Hepatic stellate cell (primary cell): ENCODE results near the gene WASF3.

Experiments
- DNase-seq: peaks from one replicate; pipeline ENCODE4 v3.0.0; 2011; ENCODE audit warnings: low spot score

WASF3 gene

GRCh38 chr13:26557393-26558073 is at the start of gene WASF3:
Gene WASF3 (plus strand): TSS chr13:26557683. CDS start chr13:26642271, 84,588 bp downstream.
- DNase-seq, result peak; percentile 98

- DNase-seq, result peak; percentile 32
Observed at GRCh38 chr13:26508885-26509284, 48.6 kb upstream of the WASF3 start.

- no peak for DNase-seq
Observed at GRCh38 chr13:26509491-26509890, 48.0 kb upstream of the WASF3 start.

GRCh38 chr13:26513931-26514330 is 43.6 kb upstream of the WASF3 start:
- no peak for DNase-seq

- no peak for DNase-seq
Observed at GRCh38 chr13:26515721-26516120, 41.8 kb upstream of the WASF3 start.

GRCh38 chr13:26517936-26518335 is 39.5 kb upstream of the WASF3 start:
- no peak for DNase-seq

- no peak for DNase-seq
Observed at GRCh38 chr13:26518451-26518959, 39.0 kb upstream of the WASF3 start.

GRCh38 chr13:26522571-26522970 is 34.9 kb upstream of the WASF3 start:
- no peak for DNase-seq

- no peak for DNase-seq
Observed at GRCh38 chr13:26523007-26523406, 34.5 kb upstream of the WASF3 start.

- DNase-seq, result no peak
Observed at GRCh38 chr13:26525528-26525927, 32.0 kb upstream of the WASF3 start.

GRCh38 chr13:26526702-26527216 is 30.7 kb upstream of the WASF3 start:
- no peak for DNase-seq

- no peak for DNase-seq
Observed at GRCh38 chr13:26528527-26528926, 29.0 kb upstream of the WASF3 start.

- DNase-seq, result peak; percentile 52
Observed at GRCh38 chr13:26529441-26529840, 28.0 kb upstream of the WASF3 start.

- DNase-seq, result no peak
Observed at GRCh38 chr13:26531742-26532141, 25.7 kb upstream of the WASF3 start.

- DNase-seq, result no peak
Observed at GRCh38 chr13:26534036-26534726, 23.3 kb upstream of the WASF3 start.

GRCh38 chr13:26538363-26539317 is 18.8 kb upstream of the WASF3 start:
- no peak for DNase-seq

- no peak for DNase-seq
Observed at GRCh38 chr13:26539738-26540292, 17.7 kb upstream of the WASF3 start.

- DNase-seq, result no peak
Observed at GRCh38 chr13:26540334-26540733, 17.1 kb upstream of the WASF3 start.

GRCh38 chr13:26541041-26541440 is 16.4 kb upstream of the WASF3 start:
- no peak for DNase-seq

GRCh38 chr13:26541678-26542568 is 15.6 kb upstream of the WASF3 start:
- no peak for DNase-seq

GRCh38 chr13:26544707-26545106 is 12.8 kb upstream of the WASF3 start:
- DNase-seq, result no peak
